ENCODE data around the gene MYO5A. TPM values are rescaled to one million over a fixed set of nuclear protein-coding genes. Genes with fewer than 3 reads are reported as not detected.

Gene MYO5A
- total RNA-seq, 1 experiment from 2014 or later: 17.6 TPM

GRCh38 chr15:52284164-52284563 lies 244.5 kb downstream of the MYO5A start:
- ATAC-seq: peak; percentile 44; the same call in 1 of the 2 replicates
- POLR2A ChIA-PET: no interaction called here
- RAD21 ChIA-PET (ENCODE audit: low non-redundant PET in 1 of 2, low total read pairs in 2 of 2, uncharacterized antibody in 2 of 2, unreplicated experiment in 2 of 2): no interaction called here
- DNase-seq (ENCODE audit: low read depth, low spot score): no peak
- Histone ChIP-seq H3K9me2 (ENCODE audit: insufficient read depth) (no peaks in the 10 kb centered on the region), H3K4me1 (ENCODE audit: control insufficient read depth in 1 of 2, insufficient read depth in 2 of 2, low read length in 2 of 2) (peaks cover 7 to 10% of the 10 kb centered on the region in 2 experiments; a peak in 2 of 4 replicates), H3K79me2 (ENCODE audit: insufficient read depth, low read length) (peaks cover 33% of the 10 kb centered on the region; the same call in 1 of the 2 replicates), H4K20me1 (ENCODE audit: insufficient read depth) (no peaks in the 10 kb centered on the region), H3K27me3 (ENCODE audit: insufficient read depth, low read length) (no peaks in the 10 kb centered on the region), H3K9me3 (ENCODE audit: control insufficient read depth in 1 of 2, insufficient read depth in 1 of 2, low read depth in 1 of 2, low read length in 2 of 2) (no peaks in the 10 kb centered on the region), H3K27ac (ENCODE audit: low read depth, low read length) (no peak overlapping the region), H3K9ac (ENCODE audit: low read length) (no peak overlapping the region), H3K36me3 (ENCODE audit: control insufficient read depth in 1 of 2, insufficient read depth in 2 of 2, low read length in 2 of 2) (peaks cover 3 to 5% of the 10 kb centered on the region in 2 experiments; a peak in 3 of 4 replicates), H3K4me3 (replicated peaks in 1 of 2; ENCODE audit: low read depth in 1 of 2, low read length in 2 of 2) (no peak overlapping the region), H3K4me2 (ENCODE audit: low read length) (no peak overlapping the region), H2AFZ (ENCODE audit: low read depth, low read length, poor library complexity, severe bottlenecking) (no peak overlapping the region)
- CTCF ChIA-PET: no interaction called here
- TF ChIP-seq ATF3 (IDR thresholded peaks at IDR 0.05) (no peak), POLR2AphosphoS5 (IDR thresholded peaks at IDR 0.05; ENCODE audit: low read depth, low read length) (no peak), CBX3 (IDR thresholded peaks at IDR 0.05; ENCODE audit: low read depth) (no peak), RAD21 (IDR thresholded peaks at IDR 0.05; ENCODE audit: low read depth) (no peak), SRF (IDR thresholded peaks at IDR 0.05; ENCODE audit: low read depth) (no peak), ZFX (IDR thresholded peaks at IDR 0.05) (no peak), POLR2A (IDR thresholded peaks at IDR 0.05; ENCODE audit: borderline replicate concordance, extremely low read depth, insufficient read depth, insufficient read length) (no peak), ELF1 (IDR thresholded peaks at IDR 0.05; ENCODE audit: borderline replicate concordance, low read depth) (no peak), EGR1 (IDR thresholded peaks at IDR 0.05; ENCODE audit: low read depth) (no peak), FOSL1 (IDR thresholded peaks at IDR 0.05; ENCODE audit: low read depth) (no peak), SP1 (IDR thresholded peaks at IDR 0.05; ENCODE audit: low read depth) (no peak), EZH2 (IDR thresholded peaks at IDR 0.05) (no peak), ZBTB33 (IDR thresholded peaks at IDR 0.05; ENCODE audit: extremely low read depth, insufficient replicate concordance, low read length) (no peak)
- TF ChIP-seq, protein P1, sequence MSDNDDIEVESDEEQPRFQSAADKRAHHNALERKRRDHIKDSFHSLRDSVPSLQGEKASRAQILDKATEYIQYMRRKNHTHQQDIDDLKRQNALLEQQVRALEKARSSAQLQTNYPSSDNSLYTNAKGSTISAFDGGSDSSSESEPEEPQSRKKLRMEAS (IDR thresholded peaks at IDR 0.05): no peak
- TF ChIP-seq, protein P2, sequence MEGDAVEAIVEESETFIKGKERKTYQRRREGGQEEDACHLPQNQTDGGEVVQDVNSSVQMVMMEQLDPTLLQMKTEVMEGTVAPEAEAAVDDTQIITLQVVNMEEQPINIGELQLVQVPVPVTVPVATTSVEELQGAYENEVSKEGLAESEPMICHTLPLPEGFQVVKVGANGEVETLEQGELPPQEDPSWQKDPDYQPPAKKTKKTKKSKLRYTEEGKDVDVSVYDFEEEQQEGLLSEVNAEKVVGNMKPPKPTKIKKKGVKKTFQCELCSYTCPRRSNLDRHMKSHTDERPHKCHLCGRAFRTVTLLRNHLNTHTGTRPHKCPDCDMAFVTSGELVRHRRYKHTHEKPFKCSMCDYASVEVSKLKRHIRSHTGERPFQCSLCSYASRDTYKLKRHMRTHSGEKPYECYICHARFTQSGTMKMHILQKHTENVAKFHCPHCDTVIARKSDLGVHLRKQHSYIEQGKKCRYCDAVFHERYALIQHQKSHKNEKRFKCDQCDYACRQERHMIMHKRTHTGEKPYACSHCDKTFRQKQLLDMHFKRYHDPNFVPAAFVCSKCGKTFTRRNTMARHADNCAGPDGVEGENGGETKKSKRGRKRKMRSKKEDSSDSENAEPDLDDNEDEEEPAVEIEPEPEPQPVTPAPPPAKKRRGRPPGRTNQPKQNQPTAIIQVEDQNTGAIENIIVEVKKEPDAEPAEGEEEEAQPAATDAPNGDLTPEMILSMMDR (IDR thresholded peaks at IDR 0.05 in 2 of 3, conservative IDR thresholded peaks at IDR 0.05 in 1 of 3; ENCODE audit: borderline replicate concordance in 1 of 3, insufficient read depth in 1 of 3, low read depth in 2 of 3, low read length in 2 of 3): no peak
- TF ChIP-seq, protein P3, sequence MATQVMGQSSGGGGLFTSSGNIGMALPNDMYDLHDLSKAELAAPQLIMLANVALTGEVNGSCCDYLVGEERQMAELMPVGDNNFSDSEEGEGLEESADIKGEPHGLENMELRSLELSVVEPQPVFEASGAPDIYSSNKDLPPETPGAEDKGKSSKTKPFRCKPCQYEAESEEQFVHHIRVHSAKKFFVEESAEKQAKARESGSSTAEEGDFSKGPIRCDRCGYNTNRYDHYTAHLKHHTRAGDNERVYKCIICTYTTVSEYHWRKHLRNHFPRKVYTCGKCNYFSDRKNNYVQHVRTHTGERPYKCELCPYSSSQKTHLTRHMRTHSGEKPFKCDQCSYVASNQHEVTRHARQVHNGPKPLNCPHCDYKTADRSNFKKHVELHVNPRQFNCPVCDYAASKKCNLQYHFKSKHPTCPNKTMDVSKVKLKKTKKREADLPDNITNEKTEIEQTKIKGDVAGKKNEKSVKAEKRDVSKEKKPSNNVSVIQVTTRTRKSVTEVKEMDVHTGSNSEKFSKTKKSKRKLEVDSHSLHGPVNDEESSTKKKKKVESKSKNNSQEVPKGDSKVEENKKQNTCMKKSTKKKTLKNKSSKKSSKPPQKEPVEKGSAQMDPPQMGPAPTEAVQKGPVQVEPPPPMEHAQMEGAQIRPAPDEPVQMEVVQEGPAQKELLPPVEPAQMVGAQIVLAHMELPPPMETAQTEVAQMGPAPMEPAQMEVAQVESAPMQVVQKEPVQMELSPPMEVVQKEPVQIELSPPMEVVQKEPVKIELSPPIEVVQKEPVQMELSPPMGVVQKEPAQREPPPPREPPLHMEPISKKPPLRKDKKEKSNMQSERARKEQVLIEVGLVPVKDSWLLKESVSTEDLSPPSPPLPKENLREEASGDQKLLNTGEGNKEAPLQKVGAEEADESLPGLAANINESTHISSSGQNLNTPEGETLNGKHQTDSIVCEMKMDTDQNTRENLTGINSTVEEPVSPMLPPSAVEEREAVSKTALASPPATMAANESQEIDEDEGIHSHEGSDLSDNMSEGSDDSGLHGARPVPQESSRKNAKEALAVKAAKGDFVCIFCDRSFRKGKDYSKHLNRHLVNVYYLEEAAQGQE (IDR thresholded peaks at IDR 0.05; ENCODE audit: low read depth): no peak
- intact Hi-C loops (cut with micrococcal nuclease): no loop called here
- no TSS peak for BruUV-seq (replicated peaks)

All from HCT116 (cell line).